Measurements from ENCODE around the gene PUS7L. TPM values are rescaled to one million over a fixed set of nuclear protein-coding genes. Genes with fewer than 3 reads are reported as not detected.

Gene PUS7L
- total and polyA plus RNA-seq, 4 donors = 1.5 to 27.0 (median 6.5) TPM

DNA sequence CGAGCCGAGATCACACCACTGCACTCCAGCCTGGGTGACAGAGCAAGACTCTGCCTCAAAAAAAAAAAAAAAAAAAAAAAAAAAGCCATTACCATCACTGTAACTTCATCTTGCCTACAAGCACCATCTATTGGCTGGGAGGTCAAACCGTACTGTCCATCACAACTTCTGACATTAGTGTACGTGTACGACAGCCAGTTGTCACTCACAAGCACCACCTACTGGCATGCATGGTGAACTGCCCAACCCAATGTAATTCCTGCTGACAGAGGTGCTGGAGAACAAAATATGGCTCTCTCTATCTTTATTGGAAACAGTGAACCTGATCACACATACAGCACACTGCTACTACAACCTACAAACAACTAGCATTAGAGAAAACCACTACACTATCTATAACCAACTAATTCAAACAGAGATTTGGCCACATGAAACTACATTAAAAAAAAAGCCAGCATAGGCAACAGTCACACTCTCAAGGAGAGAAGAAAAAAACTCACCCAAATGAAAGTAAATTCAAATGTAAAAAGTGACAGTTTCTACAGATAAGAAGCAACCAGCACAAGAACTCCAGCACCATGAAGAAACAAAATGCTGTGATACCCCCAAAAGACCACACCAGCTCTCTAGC lies 82.3 kb downstream of the PUS7L start:
- TF ChIP-seq, protein P1, sequence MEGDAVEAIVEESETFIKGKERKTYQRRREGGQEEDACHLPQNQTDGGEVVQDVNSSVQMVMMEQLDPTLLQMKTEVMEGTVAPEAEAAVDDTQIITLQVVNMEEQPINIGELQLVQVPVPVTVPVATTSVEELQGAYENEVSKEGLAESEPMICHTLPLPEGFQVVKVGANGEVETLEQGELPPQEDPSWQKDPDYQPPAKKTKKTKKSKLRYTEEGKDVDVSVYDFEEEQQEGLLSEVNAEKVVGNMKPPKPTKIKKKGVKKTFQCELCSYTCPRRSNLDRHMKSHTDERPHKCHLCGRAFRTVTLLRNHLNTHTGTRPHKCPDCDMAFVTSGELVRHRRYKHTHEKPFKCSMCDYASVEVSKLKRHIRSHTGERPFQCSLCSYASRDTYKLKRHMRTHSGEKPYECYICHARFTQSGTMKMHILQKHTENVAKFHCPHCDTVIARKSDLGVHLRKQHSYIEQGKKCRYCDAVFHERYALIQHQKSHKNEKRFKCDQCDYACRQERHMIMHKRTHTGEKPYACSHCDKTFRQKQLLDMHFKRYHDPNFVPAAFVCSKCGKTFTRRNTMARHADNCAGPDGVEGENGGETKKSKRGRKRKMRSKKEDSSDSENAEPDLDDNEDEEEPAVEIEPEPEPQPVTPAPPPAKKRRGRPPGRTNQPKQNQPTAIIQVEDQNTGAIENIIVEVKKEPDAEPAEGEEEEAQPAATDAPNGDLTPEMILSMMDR (IDR thresholded peaks at IDR 0.05; ENCODE audit: control extremely low read depth, extremely low read depth) = no peak
- Histone ChIP-seq H3K36me3 (ENCODE audit: control insufficient read depth in 4 of 4, insufficient read depth in 4 of 4, low read length in 4 of 4) (no peaks in the 10 kb centered on the region), H3K4me3 (no peak overlapping the region), H3K27ac (ENCODE audit: low read depth in 1 of 2, low read length in 1 of 2) (no peak overlapping the region), H3K4me1 (ENCODE audit: control insufficient read depth in 5 of 5, insufficient read depth in 5 of 5, low read length in 5 of 5) (no peaks in the 10 kb centered on the region), H3K9ac (ENCODE audit: insufficient read depth in 1 of 2, low read length in 2 of 2) (no peak overlapping the region), H3K27me3 (ENCODE audit: control insufficient read depth in 3 of 3, insufficient read depth in 3 of 3, low read length in 2 of 3) (no peaks in the 10 kb centered on the region), H3K9me3 (ENCODE audit: control insufficient read depth in 4 of 4, insufficient read depth in 3 of 4, low read length in 3 of 4) (no peaks in the 10 kb centered on the region)
- ATAC-seq (ENCODE audit: insufficient read depth, low FRiP score) (no peak), DNase-seq (no peak)
- WGBS, 2 donors = 58 to 66% methylated on average over 5 of the region's 5 CpGs

DNA sequence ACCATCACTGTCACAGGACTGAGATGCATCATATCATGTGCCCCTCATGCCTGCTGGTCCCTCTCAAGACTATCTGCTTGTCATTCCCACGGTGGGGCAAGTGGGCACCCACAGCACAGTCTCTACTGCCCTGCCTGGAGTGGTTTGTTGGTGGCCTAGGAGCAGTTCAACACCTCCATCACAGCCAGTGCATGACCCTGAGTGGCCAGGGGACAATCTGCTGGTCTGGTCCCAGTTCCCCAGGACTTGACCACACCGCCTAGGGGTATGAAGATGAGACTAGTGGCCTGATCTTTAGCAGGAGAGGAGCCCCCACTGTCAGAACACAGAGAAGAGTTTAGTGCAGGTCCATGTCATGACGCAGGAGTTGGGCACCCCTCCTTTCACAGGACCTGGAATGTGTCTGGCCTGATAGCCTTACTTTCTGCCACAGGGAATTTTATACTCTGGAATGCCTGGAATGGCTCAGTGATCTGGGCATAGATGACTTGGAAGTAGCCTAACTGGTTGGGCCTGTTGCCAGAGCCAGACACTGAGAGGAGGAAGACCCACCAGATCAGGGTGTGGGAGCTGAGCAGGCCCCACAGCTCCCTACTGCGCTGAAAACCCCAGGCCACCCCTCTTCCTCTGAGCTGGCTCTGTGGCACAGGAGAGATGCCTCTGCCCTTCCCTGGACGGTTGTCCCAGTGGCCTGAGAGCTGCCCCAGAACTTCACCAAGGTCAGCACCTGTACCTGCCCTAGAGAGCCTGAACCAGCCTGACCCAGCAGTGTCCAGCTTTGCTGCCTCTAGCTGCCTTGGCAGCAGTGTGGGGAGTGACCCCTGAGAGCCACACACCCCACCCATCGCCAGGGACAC lies 83.3 kb downstream of the PUS7L start:
- WGBS, 2 donors = 82 to 86% methylated on average over 6 of the region's 6 CpGs
- Histone ChIP-seq H3K27me3 (ENCODE audit: control insufficient read depth in 3 of 3, insufficient read depth in 3 of 3, low read length in 2 of 3) (no peaks in the 10 kb centered on the region), H3K9ac (ENCODE audit: insufficient read depth in 1 of 2, low read length in 2 of 2) (no peak overlapping the region), H3K27ac (ENCODE audit: low read depth in 1 of 2, low read length in 1 of 2) (no peak overlapping the region), H3K36me3 (ENCODE audit: control insufficient read depth in 4 of 4, insufficient read depth in 4 of 4, low read length in 4 of 4) (no peaks in the 10 kb centered on the region), H3K4me1 (ENCODE audit: control insufficient read depth in 5 of 5, insufficient read depth in 5 of 5, low read length in 5 of 5) (no peaks in the 10 kb centered on the region), H3K4me3 (no peak overlapping the region), H3K9me3 (ENCODE audit: control insufficient read depth in 4 of 4, insufficient read depth in 3 of 4, low read length in 3 of 4) (no peaks in the 10 kb centered on the region)
- ATAC-seq (ENCODE audit: insufficient read depth, low FRiP score) = no peak
- TF ChIP-seq, protein P1 (IDR thresholded peaks at IDR 0.05; ENCODE audit: control extremely low read depth, extremely low read depth) = no peak
- DNase-seq = no peak

DNA sequence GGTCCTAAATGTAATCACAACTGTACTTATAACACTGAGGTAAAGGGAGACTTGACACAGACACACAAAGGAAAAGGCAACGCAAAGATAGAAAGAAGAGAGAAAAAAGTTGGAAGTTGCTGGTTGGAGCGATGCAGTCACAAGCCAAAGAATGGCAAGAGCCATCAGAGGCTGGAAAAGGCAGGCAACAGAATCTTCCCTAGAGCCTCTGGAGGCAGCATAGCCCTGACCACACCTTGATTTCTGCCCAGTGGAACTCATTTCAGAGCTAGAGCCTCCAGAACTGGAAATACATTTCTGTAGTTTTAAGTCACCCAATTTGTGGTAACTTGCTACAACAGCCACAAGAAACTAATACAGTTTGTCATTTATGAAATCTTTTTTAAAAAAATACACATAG lies 89.2 kb downstream of the PUS7L start:
- Histone ChIP-seq H3K4me1 (ENCODE audit: control insufficient read depth in 5 of 5, insufficient read depth in 5 of 5, low read length in 5 of 5) (peaks cover 0 to 6% (median 0%) of the 10 kb centered on the region in 5 donors), H3K9ac (ENCODE audit: insufficient read depth in 1 of 2, low read length in 2 of 2) (no peak overlapping the region), H3K4me3 (no peak overlapping the region), H3K27me3 (ENCODE audit: control insufficient read depth in 3 of 3, insufficient read depth in 3 of 3, low read length in 2 of 3) (no peaks in the 10 kb centered on the region), H3K9me3 (ENCODE audit: control insufficient read depth in 4 of 4, insufficient read depth in 3 of 4, low read length in 3 of 4) (no peaks in the 10 kb centered on the region), H3K36me3 (ENCODE audit: control insufficient read depth in 4 of 4, insufficient read depth in 4 of 4, low read length in 4 of 4) (no peaks in the 10 kb centered on the region), H3K27ac (ENCODE audit: low read depth in 1 of 2, low read length in 1 of 2) (no peak overlapping the region)
- no peak for DNase-seq
- TF ChIP-seq, protein P1 (IDR thresholded peaks at IDR 0.05; ENCODE audit: control extremely low read depth, extremely low read depth) = no peak
- 77 to 91% methylated on average over 2 of the region's 2 CpGs for WGBS, 2 donors
- ATAC-seq (ENCODE audit: insufficient read depth, low FRiP score) = no peak

Other genes with a start within 250 kb of the PUS7L start
- not detected for gene ADAMTS20, start 206.6 kb downstream of the PUS7L start, total RNA-seq
- gene ADAMTS20, start 206.6 kb downstream of the PUS7L start, polyA plus RNA-seq = not detected
- gene IRAK4, start 161 bp upstream of the PUS7L start, total RNA-seq = 10 to 100 TPM; 18.5 to 28.0 TPM
- 10 to 100 TPM in 1 of 2 donors, 1 to 10 TPM in 1; 9.4 to 17.1 TPM for gene IRAK4, start 161 bp upstream of the PUS7L start, polyA plus RNA-seq
- 10 to 100 TPM; 52.9 to 80.1 TPM for gene TWF1, start 47.5 kb upstream of the PUS7L start, total RNA-seq
- 10 to 100 TPM; 33.1 to 44.5 TPM for gene TWF1, start 47.5 kb upstream of the PUS7L start, polyA plus RNA-seq
- gene TMEM117, start 77.3 kb upstream of the PUS7L start, total RNA-seq = 1 to 10 TPM; 3.3 to 6.1 TPM
- gene TMEM117, start 77.3 kb upstream of the PUS7L start, polyA plus RNA-seq = 1 to 10 TPM; 1.2 to 1.3 TPM

Data from lung (tissue), 12 donors.